ENCODE measurements around the gene MYCT1.

Gene MYCT1, protein sequence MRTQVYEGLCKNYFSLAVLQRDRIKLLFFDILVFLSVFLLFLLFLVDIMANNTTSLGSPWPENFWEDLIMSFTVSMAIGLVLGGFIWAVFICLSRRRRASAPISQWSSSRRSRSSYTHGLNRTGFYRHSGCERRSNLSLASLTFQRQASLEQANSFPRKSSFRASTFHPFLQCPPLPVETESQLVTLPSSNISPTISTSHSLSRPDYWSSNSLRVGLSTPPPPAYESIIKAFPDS

GRCh38 chr6:152697634-152698033 is at the start of gene MYCT1:
Gene MYCT1, plus strand, starts transcription at chr6:152697897. Its CDS starts 6 bp downstream, at chr6:152697903.
- TF ChIP-seq, protein P1, sequence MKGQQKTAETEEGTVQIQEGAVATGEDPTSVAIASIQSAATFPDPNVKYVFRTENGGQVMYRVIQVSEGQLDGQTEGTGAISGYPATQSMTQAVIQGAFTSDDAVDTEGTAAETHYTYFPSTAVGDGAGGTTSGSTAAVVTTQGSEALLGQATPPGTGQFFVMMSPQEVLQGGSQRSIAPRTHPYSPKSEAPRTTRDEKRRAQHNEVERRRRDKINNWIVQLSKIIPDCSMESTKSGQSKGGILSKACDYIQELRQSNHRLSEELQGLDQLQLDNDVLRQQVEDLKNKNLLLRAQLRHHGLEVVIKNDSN (IDR thresholded peaks at IDR 0.05) = no peak
- no peak for TF ChIP-seq TAF1 (IDR thresholded peaks at IDR 0.05; ENCODE audit: low read depth)
- no peak for TF ChIP-seq FOXM1 (IDR thresholded peaks at IDR 0.05; ENCODE audit: borderline replicate concordance, low read depth)
- no peak for TF ChIP-seq TEAD4 (IDR thresholded peaks at IDR 0.05)
- TF ChIP-seq CREB1 (IDR thresholded peaks at IDR 0.05; ENCODE audit: low read depth) = no peak

DNA sequence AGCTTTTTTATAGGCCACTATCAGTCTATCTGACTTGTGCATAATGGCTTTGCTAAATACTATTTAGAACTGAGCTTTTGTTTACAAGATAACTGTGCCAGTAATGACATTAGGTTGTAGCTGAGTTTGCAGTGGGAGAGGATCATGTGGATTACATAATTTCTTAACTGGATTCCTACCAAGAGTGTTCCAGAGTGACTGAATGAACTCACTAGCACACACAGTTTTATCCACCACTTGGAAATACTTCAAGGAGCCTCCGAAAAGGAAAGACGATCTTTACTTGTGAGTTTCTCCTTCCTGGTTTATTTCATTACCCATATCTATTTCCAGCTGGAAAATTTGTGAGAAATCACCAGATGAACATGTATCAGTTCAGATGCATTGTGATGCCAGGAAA is 49.6 kb upstream of the MYCT1 start:
- TF ChIP-seq YY1 (IDR thresholded peaks at IDR 0.05; ENCODE audit: low read depth) (no peak), NFIC (IDR thresholded peaks at IDR 0.05) (no peak), TAF1 (IDR thresholded peaks at IDR 0.05; ENCODE audit: low read depth) (no peak), MAX (IDR thresholded peaks at IDR 0.05) (no peak), TCF12 (IDR thresholded peaks at IDR 0.05; ENCODE audit: low read depth) (no peak), EP300 (IDR thresholded peaks at IDR 0.05; ENCODE audit: borderline replicate concordance) (no peak), CEBPB (IDR thresholded peaks at IDR 0.05) (no peak), RAD21 (IDR thresholded peaks at IDR 0.05; ENCODE audit: low read depth) (no peak), ZBTB7A (IDR thresholded peaks at IDR 0.05; ENCODE audit: low read depth) (no peak), CREB1 (IDR thresholded peaks at IDR 0.05; ENCODE audit: low read depth) (no peak), TEAD4 (IDR thresholded peaks at IDR 0.05) (no peak), EGR1 (IDR thresholded peaks at IDR 0.05) (no peak), FOXM1 (IDR thresholded peaks at IDR 0.05; ENCODE audit: borderline replicate concordance, low read depth) (no peak)
- TF ChIP-seq, protein P1 (IDR thresholded peaks at IDR 0.05) = no peak
- TF ChIP-seq, protein P2, sequence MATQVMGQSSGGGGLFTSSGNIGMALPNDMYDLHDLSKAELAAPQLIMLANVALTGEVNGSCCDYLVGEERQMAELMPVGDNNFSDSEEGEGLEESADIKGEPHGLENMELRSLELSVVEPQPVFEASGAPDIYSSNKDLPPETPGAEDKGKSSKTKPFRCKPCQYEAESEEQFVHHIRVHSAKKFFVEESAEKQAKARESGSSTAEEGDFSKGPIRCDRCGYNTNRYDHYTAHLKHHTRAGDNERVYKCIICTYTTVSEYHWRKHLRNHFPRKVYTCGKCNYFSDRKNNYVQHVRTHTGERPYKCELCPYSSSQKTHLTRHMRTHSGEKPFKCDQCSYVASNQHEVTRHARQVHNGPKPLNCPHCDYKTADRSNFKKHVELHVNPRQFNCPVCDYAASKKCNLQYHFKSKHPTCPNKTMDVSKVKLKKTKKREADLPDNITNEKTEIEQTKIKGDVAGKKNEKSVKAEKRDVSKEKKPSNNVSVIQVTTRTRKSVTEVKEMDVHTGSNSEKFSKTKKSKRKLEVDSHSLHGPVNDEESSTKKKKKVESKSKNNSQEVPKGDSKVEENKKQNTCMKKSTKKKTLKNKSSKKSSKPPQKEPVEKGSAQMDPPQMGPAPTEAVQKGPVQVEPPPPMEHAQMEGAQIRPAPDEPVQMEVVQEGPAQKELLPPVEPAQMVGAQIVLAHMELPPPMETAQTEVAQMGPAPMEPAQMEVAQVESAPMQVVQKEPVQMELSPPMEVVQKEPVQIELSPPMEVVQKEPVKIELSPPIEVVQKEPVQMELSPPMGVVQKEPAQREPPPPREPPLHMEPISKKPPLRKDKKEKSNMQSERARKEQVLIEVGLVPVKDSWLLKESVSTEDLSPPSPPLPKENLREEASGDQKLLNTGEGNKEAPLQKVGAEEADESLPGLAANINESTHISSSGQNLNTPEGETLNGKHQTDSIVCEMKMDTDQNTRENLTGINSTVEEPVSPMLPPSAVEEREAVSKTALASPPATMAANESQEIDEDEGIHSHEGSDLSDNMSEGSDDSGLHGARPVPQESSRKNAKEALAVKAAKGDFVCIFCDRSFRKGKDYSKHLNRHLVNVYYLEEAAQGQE (IDR thresholded peaks at IDR 0.05; ENCODE audit: low read depth) = no peak

DNA sequence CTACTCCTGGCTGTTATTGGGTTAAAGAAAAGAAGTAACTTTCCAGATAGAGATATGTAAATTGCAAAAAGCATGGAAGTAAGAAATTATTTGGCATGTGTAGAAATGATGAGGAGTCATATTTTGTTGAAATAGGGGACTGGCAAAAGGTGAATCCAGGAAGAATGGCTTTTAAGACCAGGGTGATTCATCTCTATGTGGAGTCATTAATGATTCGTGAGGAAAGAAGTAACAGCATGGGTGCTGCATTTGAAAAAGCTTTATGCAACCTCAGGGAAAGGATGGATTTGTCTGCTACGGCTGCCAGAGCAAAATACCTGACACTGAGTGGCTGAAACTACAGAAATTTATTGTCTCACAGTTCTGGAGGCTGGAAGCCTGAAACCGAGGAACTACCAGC is 45.7 kb upstream of the MYCT1 start:
- no peak for TF ChIP-seq MAX (IDR thresholded peaks at IDR 0.05)
- TF ChIP-seq TAF1 (IDR thresholded peaks at IDR 0.05; ENCODE audit: low read depth) = no peak
- no peak for TF ChIP-seq CEBPB (IDR thresholded peaks at IDR 0.05)
- no peak for TF ChIP-seq ZBTB7A (IDR thresholded peaks at IDR 0.05; ENCODE audit: low read depth)
- no peak for TF ChIP-seq CREB1 (IDR thresholded peaks at IDR 0.05; ENCODE audit: low read depth)
- no peak for TF ChIP-seq YY1 (IDR thresholded peaks at IDR 0.05; ENCODE audit: low read depth)
- TF ChIP-seq, protein P2 (IDR thresholded peaks at IDR 0.05; ENCODE audit: low read depth) = no peak
- TF ChIP-seq EP300 (IDR thresholded peaks at IDR 0.05; ENCODE audit: borderline replicate concordance) = no peak
- no peak for TF ChIP-seq NFIC (IDR thresholded peaks at IDR 0.05)
- TF ChIP-seq RAD21 (IDR thresholded peaks at IDR 0.05; ENCODE audit: low read depth) = no peak
- no peak for TF ChIP-seq EGR1 (IDR thresholded peaks at IDR 0.05)
- TF ChIP-seq TCF12 (IDR thresholded peaks at IDR 0.05; ENCODE audit: low read depth) = no peak
- TF ChIP-seq TEAD4 (IDR thresholded peaks at IDR 0.05) = no peak
- TF ChIP-seq FOXM1 (IDR thresholded peaks at IDR 0.05; ENCODE audit: borderline replicate concordance, low read depth) = no peak
- TF ChIP-seq, protein P1 (IDR thresholded peaks at IDR 0.05) = no peak

- TF ChIP-seq TEAD4 (IDR thresholded peaks at IDR 0.05) (no peak), CEBPB (IDR thresholded peaks at IDR 0.05) (no peak), NFIC (IDR thresholded peaks at IDR 0.05) (no peak), YY1 (IDR thresholded peaks at IDR 0.05; ENCODE audit: low read depth) (no peak), CREB1 (IDR thresholded peaks at IDR 0.05; ENCODE audit: low read depth) (no peak), EGR1 (IDR thresholded peaks at IDR 0.05) (no peak), MAX (IDR thresholded peaks at IDR 0.05) (no peak), FOXM1 (IDR thresholded peaks at IDR 0.05; ENCODE audit: borderline replicate concordance, low read depth) (no peak), EP300 (IDR thresholded peaks at IDR 0.05; ENCODE audit: borderline replicate concordance) (no peak), TAF1 (IDR thresholded peaks at IDR 0.05; ENCODE audit: low read depth) (no peak), ZBTB7A (IDR thresholded peaks at IDR 0.05; ENCODE audit: low read depth) (no peak)
- TF ChIP-seq, protein P2 (IDR thresholded peaks at IDR 0.05; ENCODE audit: low read depth) = no peak
Measured at GRCh38 chr6:152661776-152662175, 35.9 kb upstream of the MYCT1 start.

Data from Ishikawa (cell line).